ENCODE results near the gene KCTD17. TPM values are rescaled to one million over a fixed set of nuclear protein-coding genes. Genes with fewer than 3 reads are reported as not detected.
A peak's percentile ranks its signal among the peaks of the same experiment; 100 is the strongest.

The KCTD17 gene
- total and polyA plus RNA-seq, 2 of the 13 experiments (the other 11 are each of a cell fraction or from before 2014, with no cell fraction given): 5.3 to 11.7 TPM

GRCh38 chr22:37019309-37020191, 32.0 kb upstream of the KCTD17 start, which contains the start of the genes MPST and TST (continued):
- no peak for TF ChIP-seq ZNF790 (CRISPR knock-in tag; IDR thresholded peaks at IDR 0.05; ENCODE audit: borderline replicate concordance)
- no peak for TF ChIP-seq GTF2F1 (IDR thresholded peaks at IDR 0.05; ENCODE audit: low read length)
- peak; percentile 77; the same call in 1 of the 2 replicates for TF ChIP-seq MAZ (IDR thresholded peaks at IDR 0.05; ENCODE audit: borderline replicate concordance, low read depth, low read length)
- TF ChIP-seq MAZ (CRISPR knock-in tag; IDR thresholded peaks at IDR 0.05; ENCODE audit: low read depth): peak; percentile 65; the same call in 1 of the 2 replicates
- TF ChIP-seq AGO1 (IDR thresholded peaks at IDR 0.05; ENCODE audit: low read depth, low read length, poor library complexity, severe bottlenecking): no peak
- 0 out of 2 replicates have a peak, but pooled peaks have one; percentile 23 for TF ChIP-seq NKX3-1 (CRISPR knock-in tag; IDR thresholded peaks at IDR 0.05)
- no peak for TF ChIP-seq AHDC1 (CRISPR knock-in tag; IDR thresholded peaks at IDR 0.05; ENCODE audit: borderline replicate concordance)
- peak; percentile 42; the same call in 1 of the 2 replicates for TF ChIP-seq KDM5A (IDR thresholded peaks at IDR 0.05; ENCODE audit: borderline replicate concordance, low read length)
- TF ChIP-seq TOPORS (CRISPR knock-in tag; IDR thresholded peaks at IDR 0.05): no peak
- TF ChIP-seq SP1 (IDR thresholded peaks at IDR 0.05): no peak
- TF ChIP-seq SP1 (CRISPR knock-in tag; IDR thresholded peaks at IDR 0.05): no peak
- TF ChIP-seq RXRA (CRISPR knock-in tag; IDR thresholded peaks at IDR 0.05): peak; percentile 43; the same call in 1 of the 2 replicates
- no peak for TF ChIP-seq ZNF646 (CRISPR knock-in tag; IDR thresholded peaks at IDR 0.05)
- TF ChIP-seq ZNF207 (IDR thresholded peaks at IDR 0.05; ENCODE audit: borderline replicate concordance): no peak
- no peak for TF ChIP-seq ZNF143 (CRISPR knock-in tag; IDR thresholded peaks at IDR 0.05)
- no peak for TF ChIP-seq PAF1 (CRISPR knock-in tag; IDR thresholded peaks at IDR 0.05)
